Stimulated activated naive CD8-positive, alpha-beta T cell treated with anti-CD3 and anti-CD28 coated beads, Interleukin-15, Interleukin-2, amounts not matched to agents 100 ng/mL and 50 ng/mL, for 24 hours (primary cell): ENCODE data around the gene CCDC150.
"Not testable (repeated sequence)": the region's sequence is repeated elsewhere in the genome, so short reads cannot be mapped to it uniquely, and the experiment has no call there.

Experiments used
- H3K27ac Mint-ChIP-seq: one replicate; pipeline ENCODE4 v1.8.0; 2021; ENCODE audit warnings: mild to moderate bottlenecking, mixed read lengths
- H3K27me3 Mint-ChIP-seq: one replicate; pipeline ENCODE4 v1.8.0; 2021; ENCODE audit warnings: mixed read lengths
- H3K36me3 Mint-ChIP-seq: one replicate; pipeline ENCODE4 v1.8.0; 2021; ENCODE audit warnings: low read depth, mixed read lengths
- H3K4me1 Mint-ChIP-seq: one replicate; pipeline ENCODE4 v1.8.0; 2021; ENCODE audit warnings: low read depth, mixed read lengths
- H3K4me3 Mint-ChIP-seq: one replicate; pipeline ENCODE4 v1.8.0; 2021; ENCODE audit warnings: mild to moderate bottlenecking, mixed read lengths
- H3K9me3 Mint-ChIP-seq: one replicate; pipeline ENCODE4 v1.8.0; 2021; ENCODE audit warnings: mixed read lengths

The CCDC150 gene

GRCh38 chr2:196607896-196608295 lies 31.6 kb upstream of the CCDC150 start:
- H3K27ac Mint-ChIP-seq, H3K4me3 Mint-ChIP-seq, H3K36me3 Mint-ChIP-seq, H3K27me3 Mint-ChIP-seq, H3K4me1 Mint-ChIP-seq, H3K9me3 Mint-ChIP-seq: not testable (repeated sequence)

GRCh38 chr2:196609806-196610205 lies 29.7 kb upstream of the CCDC150 start:
- H3K27ac Mint-ChIP-seq = no peak overlapping the region
- H3K27me3 Mint-ChIP-seq = no peaks in the 10 kb centered on the region
- no peaks in the 10 kb centered on the region for H3K36me3 Mint-ChIP-seq

GRCh38 chr2:196610796-196611195 lies 28.7 kb upstream of the CCDC150 start:
- H3K4me3 Mint-ChIP-seq = no peak overlapping the region
- no peaks in the 10 kb centered on the region for H3K36me3 Mint-ChIP-seq
- H3K4me1 Mint-ChIP-seq = no peaks in the 10 kb centered on the region
- H3K27me3 Mint-ChIP-seq = no peaks in the 10 kb centered on the region
- H3K27ac Mint-ChIP-seq = no peak overlapping the region
- no peaks in the 10 kb centered on the region for H3K9me3 Mint-ChIP-seq

More at GRCh38 chr2:196609806-196610205, 29.7 kb upstream of the CCDC150 start:
- Mint-ChIP-seq H3K9me3 (no peaks in the 10 kb centered on the region), H3K4me1 (no peaks in the 10 kb centered on the region), H3K4me3 (no peak overlapping the region)

- Mint-ChIP-seq H3K4me1 (no peaks in the 10 kb centered on the region), H3K27ac (no peak overlapping the region), H3K27me3 (no peaks in the 10 kb centered on the region), H3K9me3 (no peaks in the 10 kb centered on the region), H3K36me3 (no peaks in the 10 kb centered on the region), H3K4me3 (no peak overlapping the region)
Observed at GRCh38 chr2:196613302-196613701, 26.2 kb upstream of the CCDC150 start.

- Mint-ChIP-seq H3K27ac (no peak overlapping the region), H3K36me3 (no peaks in the 10 kb centered on the region), H3K4me1 (no peaks in the 10 kb centered on the region), H3K27me3 (peaks cover 23% of the 10 kb centered on the region), H3K9me3 (no peaks in the 10 kb centered on the region), H3K4me3 (no peak overlapping the region)
Observed at GRCh38 chr2:196617430-196617829, 22.1 kb upstream of the CCDC150 start.

- H3K4me1 Mint-ChIP-seq = no peaks in the 10 kb centered on the region
- no peak overlapping the region for H3K4me3 Mint-ChIP-seq
- peaks cover 5% of the 10 kb centered on the region for H3K9me3 Mint-ChIP-seq
- H3K36me3 Mint-ChIP-seq = no peaks in the 10 kb centered on the region
- H3K27ac Mint-ChIP-seq = no peak overlapping the region
- peaks cover 29% of the 10 kb centered on the region for H3K27me3 Mint-ChIP-seq
Observed at GRCh38 chr2:196618661-196619060, 20.9 kb upstream of the CCDC150 start.

GRCh38 chr2:196630531-196630930 lies 9.0 kb upstream of the CCDC150 start:
- Mint-ChIP-seq H3K4me3 (no peak overlapping the region), H3K27me3 (peaks cover 29% of the 10 kb centered on the region), H3K36me3 (peaks cover 4% of the 10 kb centered on the region), H3K27ac (no peak overlapping the region), H3K9me3 (peaks cover 17% of the 10 kb centered on the region), H3K4me1 (no peaks in the 10 kb centered on the region)

GRCh38 chr2:196635156-196635555 lies 4.4 kb upstream of the CCDC150 start:
- Mint-ChIP-seq H3K27ac (no peak overlapping the region), H3K4me1 (peaks cover 6% of the 10 kb centered on the region), H3K36me3 (peaks cover 4% of the 10 kb centered on the region), H3K9me3 (peaks cover 17% of the 10 kb centered on the region), H3K27me3 (peaks cover 19% of the 10 kb centered on the region), H3K4me3 (no peak overlapping the region)

GRCh38 chr2:196638765-196639164 lies 750 bp upstream of the CCDC150 start:
- no peaks in the 10 kb centered on the region for H3K27me3 Mint-ChIP-seq
- H3K9me3 Mint-ChIP-seq = no peaks in the 10 kb centered on the region
- H3K36me3 Mint-ChIP-seq = no peaks in the 10 kb centered on the region
- peak overlapping the region; percentile 79 for H3K4me3 Mint-ChIP-seq
- H3K27ac Mint-ChIP-seq = peak overlapping the region; percentile 57
- H3K4me1 Mint-ChIP-seq = peaks cover 16% of the 10 kb centered on the region

- H3K4me1 Mint-ChIP-seq = peaks cover 16% of the 10 kb centered on the region
- H3K27me3 Mint-ChIP-seq = no peaks in the 10 kb centered on the region
- H3K4me3 Mint-ChIP-seq = peak overlapping the region; percentile 79
- H3K27ac Mint-ChIP-seq = no peak overlapping the region
- H3K9me3 Mint-ChIP-seq = no peaks in the 10 kb centered on the region
- H3K36me3 Mint-ChIP-seq = no peaks in the 10 kb centered on the region
Observed at GRCh38 chr2:196640031-196640548, 575 bp downstream of the CCDC150 start.

- H3K4me1 Mint-ChIP-seq = no peaks in the 10 kb centered on the region
- H3K4me3 Mint-ChIP-seq = no peak overlapping the region
- no peak overlapping the region for H3K27ac Mint-ChIP-seq
- peaks cover 37% of the 10 kb centered on the region for H3K36me3 Mint-ChIP-seq
- H3K27me3 Mint-ChIP-seq = no peaks in the 10 kb centered on the region
- H3K9me3 Mint-ChIP-seq = peaks cover 40% of the 10 kb centered on the region
Observed at GRCh38 chr2:196649202-196649601, 9.7 kb downstream of the CCDC150 start.

GRCh38 chr2:196651387-196652094 lies 12.0 kb downstream of the CCDC150 start:
- Mint-ChIP-seq H3K36me3 (peaks cover 44% of the 10 kb centered on the region), H3K9me3 (peaks cover 46% of the 10 kb centered on the region), H3K4me3 (no peak overlapping the region), H3K27ac (no peak overlapping the region), H3K27me3 (no peaks in the 10 kb centered on the region), H3K4me1 (no peaks in the 10 kb centered on the region)

GRCh38 chr2:196652869-196653268 lies 13.4 kb downstream of the CCDC150 start:
- Mint-ChIP-seq H3K4me3 (no peak overlapping the region), H3K27me3 (no peaks in the 10 kb centered on the region), H3K4me1 (no peaks in the 10 kb centered on the region), H3K36me3 (peaks cover 48% of the 10 kb centered on the region), H3K9me3 (peaks cover 46% of the 10 kb centered on the region), H3K27ac (no peak overlapping the region)

- Mint-ChIP-seq H3K4me3 (no peak overlapping the region), H3K36me3 (peaks cover 51% of the 10 kb centered on the region), H3K4me1 (no peaks in the 10 kb centered on the region), H3K27me3 (no peaks in the 10 kb centered on the region), H3K27ac (no peak overlapping the region), H3K9me3 (peaks cover 46% of the 10 kb centered on the region)
Observed at GRCh38 chr2:196653843-196654242, 14.3 kb downstream of the CCDC150 start.

GRCh38 chr2:196655761-196656160 lies 16.2 kb downstream of the CCDC150 start:
- Mint-ChIP-seq H3K27me3 (no peaks in the 10 kb centered on the region), H3K9me3 (peaks cover 29% of the 10 kb centered on the region), H3K4me3 (no peak overlapping the region), H3K36me3 (peaks cover 37% of the 10 kb centered on the region), H3K27ac (no peak overlapping the region), H3K4me1 (no peaks in the 10 kb centered on the region)

- Mint-ChIP-seq H3K4me3 (no peak overlapping the region), H3K9me3 (peaks cover 15% of the 10 kb centered on the region), H3K27ac (no peak overlapping the region), H3K27me3 (no peaks in the 10 kb centered on the region), H3K36me3 (peaks cover 23% of the 10 kb centered on the region), H3K4me1 (no peaks in the 10 kb centered on the region)
Observed at GRCh38 chr2:196657333-196657732, 17.8 kb downstream of the CCDC150 start.
